Epithelial cell of proximal tubule (primary cell): ENCODE data around the gene MEGF9. TPM values are rescaled to one million over a fixed set of nuclear protein-coding genes. Genes with fewer than 3 reads are reported as not detected.

Experiments
- DNase-seq: peaks from one replicate; pipeline ENCODE4 v3.0.0-alpha.2; 2011; ENCODE audit warnings: low read depth
- H3K4me3 ChIP-seq: 2 replicates; pipeline ENCODE4 v1.5.1; 2011; ENCODE audit warnings: low read depth, mild to moderate bottlenecking, low read length
- CTCF ChIP-seq: conservative IDR thresholded peaks from 2 replicates; pipeline ENCODE4 v1.5.1; 2012; ENCODE audit warnings: low read depth, mild to moderate bottlenecking, low read length
- total RNA-seq: library from RNA; depleted of rRNA; stranded (reverse); fragments of >200 nt; gene quantifications from 2 replicates; pipeline ENCODE4 v1.2.3, GENCODE V29; 2015

MEGF9 gene
- total RNA-seq, 1 donor from 2014 or later, result 11.1 TPM

DNA sequence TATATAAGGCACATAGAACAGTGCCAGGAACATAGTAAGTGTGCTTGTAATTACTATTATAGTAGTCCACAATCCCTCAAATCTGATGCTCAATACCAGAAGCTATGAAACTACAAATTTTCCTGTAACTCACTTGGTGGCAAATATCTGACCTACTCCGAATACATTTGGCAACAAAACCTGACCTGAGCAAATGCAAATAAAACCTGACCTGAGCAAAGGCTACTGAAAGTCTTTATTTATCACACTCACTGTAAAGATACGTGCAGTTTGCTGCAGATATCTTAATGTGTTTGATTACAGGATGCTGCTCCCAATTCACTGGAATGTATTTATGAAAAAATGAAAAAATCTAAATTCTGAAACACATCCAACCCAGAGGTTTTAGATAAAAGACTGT, 7.1 kb downstream of the MEGF9 start:
- no peak for DNase-seq
- TF ChIP-seq CTCF, result no peak
- H3K4me3 ChIP-seq, result no peak overlapping the region

DNA sequence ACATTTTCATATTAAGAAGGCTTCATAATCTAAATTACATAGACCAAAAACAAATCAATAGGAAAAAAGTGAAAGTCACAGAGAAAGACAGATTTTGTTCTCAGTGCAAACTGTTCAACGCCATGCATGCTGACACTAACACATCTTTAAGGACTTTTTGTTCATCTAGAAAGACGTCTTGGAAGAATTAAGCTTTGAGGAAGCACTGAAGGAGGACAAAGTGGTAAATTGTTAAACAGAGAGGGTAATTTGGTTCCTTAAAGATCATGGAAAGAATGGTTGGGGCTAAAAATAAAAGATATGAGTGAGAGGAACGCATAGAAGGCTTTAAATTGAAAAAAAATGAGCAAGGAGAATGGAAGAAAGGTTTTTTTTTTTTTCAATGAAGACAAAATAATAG, 9.1 kb downstream of the MEGF9 start:
- TF ChIP-seq CTCF, result no peak
- DNase-seq, result no peak
- H3K4me3 ChIP-seq, result no peak overlapping the region

DNA sequence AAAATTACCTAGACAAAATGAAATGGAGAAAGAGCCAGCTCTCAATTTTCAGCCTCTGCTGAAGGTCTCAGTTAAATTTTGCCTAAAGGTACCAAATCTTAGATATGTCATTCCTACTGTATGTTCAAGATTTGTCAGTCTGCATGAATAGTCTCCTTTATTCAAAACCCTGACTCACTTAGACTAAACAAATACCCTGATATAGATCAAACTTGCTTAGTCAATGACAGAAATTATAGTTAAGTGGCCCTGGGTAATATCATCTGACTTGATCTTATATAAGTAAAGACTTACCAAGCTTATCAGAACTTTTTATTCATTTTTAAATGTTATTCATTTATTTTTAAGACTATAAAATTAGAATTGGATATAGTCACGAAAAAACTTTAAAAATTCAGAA, 12.2 kb downstream of the MEGF9 start:
- no peak overlapping the region for H3K4me3 ChIP-seq
- no peak for TF ChIP-seq CTCF
- DNase-seq, result no peak

DNA sequence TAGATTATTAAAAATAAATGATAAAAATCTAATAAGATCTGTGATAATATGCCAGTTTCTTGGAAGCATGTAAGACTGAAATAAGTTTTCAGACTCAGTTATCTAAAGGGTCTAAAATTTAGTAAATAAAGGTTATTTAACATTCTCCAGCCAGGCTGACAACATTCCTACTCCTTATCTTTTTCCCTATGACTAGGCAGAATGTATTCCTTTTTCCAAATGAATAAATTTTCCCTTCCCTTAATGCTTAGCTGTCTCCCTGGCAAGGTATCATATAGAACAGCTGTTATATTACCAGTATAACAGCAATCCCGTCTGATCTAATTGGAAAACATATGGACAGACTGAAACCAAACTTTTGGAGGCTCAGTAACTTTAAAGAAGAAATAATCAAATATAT, 13.0 kb downstream of the MEGF9 start:
- no peak for DNase-seq
- no peak for TF ChIP-seq CTCF
- H3K4me3 ChIP-seq, result no peak overlapping the region

DNA sequence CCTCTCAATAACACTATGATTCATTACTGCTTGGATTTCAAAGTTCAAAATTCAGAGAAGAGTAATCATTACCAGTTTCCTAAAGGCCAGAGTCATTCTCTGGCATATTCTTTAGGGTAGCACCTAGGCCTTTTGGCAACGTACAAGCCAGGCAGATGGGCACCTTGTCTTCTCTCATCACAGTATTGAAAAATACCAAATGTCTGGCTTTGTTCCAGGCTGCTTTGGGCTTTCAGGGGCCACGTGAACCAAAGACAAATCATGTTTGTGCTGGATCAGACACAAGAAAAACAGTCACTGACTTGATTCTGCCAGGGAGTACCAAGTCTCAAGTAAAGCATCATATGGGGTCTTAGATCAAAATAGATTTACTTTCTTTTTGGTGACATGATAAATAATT, 15.5 kb downstream of the MEGF9 start:
- no peak for DNase-seq
- H3K4me3 ChIP-seq, result no peak overlapping the region
- TF ChIP-seq CTCF, result no peak

- H3K4me3 ChIP-seq, result no peak overlapping the region
- no peak for TF ChIP-seq CTCF
These were observed 16.8 kb downstream of the MEGF9 start for GRCh38 chr9:120697448-120697847.

DNA sequence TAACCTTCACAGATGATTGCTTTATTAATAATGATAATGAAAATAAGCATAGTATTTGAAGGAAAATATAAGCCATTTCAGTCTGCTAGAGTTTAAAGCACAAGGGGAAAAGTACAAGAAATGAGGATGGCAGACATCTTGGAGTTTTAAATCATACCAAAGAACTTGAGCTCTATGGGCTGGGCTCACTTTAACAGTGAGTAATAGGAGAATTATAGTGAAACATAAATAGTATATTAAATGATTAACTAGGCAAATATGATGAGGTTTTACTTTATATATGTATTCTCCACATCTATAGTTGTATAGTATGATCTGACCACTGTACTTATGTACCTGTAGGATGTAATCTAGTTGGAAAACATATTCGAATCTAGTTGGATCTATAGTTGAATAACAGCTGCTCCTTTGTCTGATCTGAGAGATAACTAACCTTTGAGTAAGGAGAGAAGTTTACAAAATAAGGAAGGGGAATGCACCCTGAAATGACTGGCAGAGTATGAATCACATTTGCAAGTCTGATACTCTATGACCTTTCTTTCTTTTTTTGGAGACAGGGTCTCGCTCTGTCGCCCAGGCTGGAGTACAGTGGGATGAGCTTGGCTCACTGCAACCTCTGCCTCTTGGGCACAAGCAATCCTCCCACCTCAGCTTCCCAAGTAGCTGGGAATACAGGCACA, 17.6 kb downstream of the MEGF9 start:
- H3K4me3 ChIP-seq, result no peak overlapping the region
- no peak for DNase-seq
- TF ChIP-seq CTCF, result no peak

More at GRCh38 chr9:120697448-120697847, 16.8 kb downstream of the MEGF9 start:
- no peak for DNase-seq
